Measurements from ENCODE around the gene SYNE2. TPM values are rescaled to one million over a fixed set of nuclear protein-coding genes. Genes with fewer than 3 reads are reported as not detected.

The SYNE2 gene
- total and polyA plus RNA-seq, 2 donors (not counting 3 experiments of a cell fraction or from before 2014, with no cell fraction given) = 16.0 to 53.7 TPM

GRCh38 chr14:64114166-64114565, 261.4 kb downstream of the SYNE2 start:
- H2AFZ ChIP-seq (ENCODE audit: low read depth, low read length) = no peak overlapping the region
- dilution Hi-C loops (cut with MboI; ENCODE audit: extremely low pct_ligation_motif_present, low sequenced_read_pairs) = no loop called here
- POLR2A ChIA-PET = interaction anchor here (0.6 kb wide), 1 partner anchor 109 kb away, joined by 4 read pairs; no protein-coding TSS in a partner anchor

More at GRCh38 chr14:64114166-64114565, 261.4 kb downstream of the SYNE2 start:
- no peak overlapping the region for H3K9ac ChIP-seq (replicated peaks; ENCODE audit: extremely low read depth, insufficient read depth, low read length)
- H3K9me1 ChIP-seq (replicated peaks; ENCODE audit: control insufficient read depth, extremely low read depth, insufficient read depth, low read length) = no peaks in the 10 kb centered on the region
- no peaks in the 10 kb centered on the region for H3K9me3 ChIP-seq (replicated peaks; ENCODE audit: control insufficient read depth, insufficient read depth, low read length)
- BruUV-seq (replicated peaks) = no TSS peak
- peaks cover 4% of the 10 kb centered on the region for H3K4me1 ChIP-seq (ENCODE audit: control insufficient read depth, extremely low read depth, insufficient read depth, low read length)
- FAIRE-seq (no peak), DNase-seq (ENCODE audit: low read depth, low spot score) (no peak)
- no peak overlapping the region for H3K4me3 ChIP-seq (replicated peaks in 1 of 3; ENCODE audit: insufficient read depth in 1 of 3, low read depth in 1 of 3, low read length in 3 of 3)
- peaks cover 0 to 5% of the 10 kb centered on the region in 2 experiments for H3K36me3 ChIP-seq (ENCODE audit: control insufficient read depth in 2 of 2, extremely low read depth in 1 of 2, insufficient read depth in 2 of 2, low read length in 2 of 2)
- no peaks in the 10 kb centered on the region for H3K79me2 ChIP-seq (ENCODE audit: control insufficient read depth, insufficient read depth, low read length)
- H3K27ac ChIP-seq (ENCODE audit: insufficient read depth, low read depth, low read length) = no peak overlapping the region
- no peaks in the 10 kb centered on the region for H4K20me1 ChIP-seq (replicated peaks; ENCODE audit: control insufficient read depth, extremely low read depth, insufficient read depth, low read length)
- intact Hi-C loops (cut with micrococcal nuclease) = no loop called here
- CTCF ChIA-PET = no interaction called here
- no peak overlapping the region for H3K4me2 ChIP-seq (ENCODE audit: insufficient read depth, low read length)
- no peaks in the 10 kb centered on the region for H3K27me3 ChIP-seq (ENCODE audit: control insufficient read depth in 2 of 2, insufficient read depth in 2 of 2, low read length in 2 of 2)
- no peak for TF ChIP-seq JUN (IDR thresholded peaks at IDR 0.05; ENCODE audit: borderline replicate concordance, insufficient read depth, insufficient read length, low read depth)
- TF ChIP-seq EZH2 (IDR thresholded peaks at IDR 0.05; ENCODE audit: borderline replicate concordance, low read depth, low read length, severe bottlenecking) = no peak
- TF ChIP-seq GATA2 (IDR thresholded peaks at IDR 0.05; ENCODE audit: insufficient read depth, insufficient read length, low read depth, low read length) = no peak
- TF ChIP-seq, protein P1, sequence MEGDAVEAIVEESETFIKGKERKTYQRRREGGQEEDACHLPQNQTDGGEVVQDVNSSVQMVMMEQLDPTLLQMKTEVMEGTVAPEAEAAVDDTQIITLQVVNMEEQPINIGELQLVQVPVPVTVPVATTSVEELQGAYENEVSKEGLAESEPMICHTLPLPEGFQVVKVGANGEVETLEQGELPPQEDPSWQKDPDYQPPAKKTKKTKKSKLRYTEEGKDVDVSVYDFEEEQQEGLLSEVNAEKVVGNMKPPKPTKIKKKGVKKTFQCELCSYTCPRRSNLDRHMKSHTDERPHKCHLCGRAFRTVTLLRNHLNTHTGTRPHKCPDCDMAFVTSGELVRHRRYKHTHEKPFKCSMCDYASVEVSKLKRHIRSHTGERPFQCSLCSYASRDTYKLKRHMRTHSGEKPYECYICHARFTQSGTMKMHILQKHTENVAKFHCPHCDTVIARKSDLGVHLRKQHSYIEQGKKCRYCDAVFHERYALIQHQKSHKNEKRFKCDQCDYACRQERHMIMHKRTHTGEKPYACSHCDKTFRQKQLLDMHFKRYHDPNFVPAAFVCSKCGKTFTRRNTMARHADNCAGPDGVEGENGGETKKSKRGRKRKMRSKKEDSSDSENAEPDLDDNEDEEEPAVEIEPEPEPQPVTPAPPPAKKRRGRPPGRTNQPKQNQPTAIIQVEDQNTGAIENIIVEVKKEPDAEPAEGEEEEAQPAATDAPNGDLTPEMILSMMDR (IDR thresholded peaks at IDR 0.05; ENCODE audit: extremely low read depth in 1 of 2, insufficient read depth in 1 of 2, low read depth in 1 of 2, low read length in 2 of 2) = no peak
- TF ChIP-seq, protein P2, sequence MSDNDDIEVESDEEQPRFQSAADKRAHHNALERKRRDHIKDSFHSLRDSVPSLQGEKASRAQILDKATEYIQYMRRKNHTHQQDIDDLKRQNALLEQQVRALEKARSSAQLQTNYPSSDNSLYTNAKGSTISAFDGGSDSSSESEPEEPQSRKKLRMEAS (IDR thresholded peaks at IDR 0.05; ENCODE audit: insufficient read depth, insufficient read length) = no peak
- TF ChIP-seq POLR2A (IDR thresholded peaks at IDR 0.05; ENCODE audit: low read depth, low read length) = no peak
- TF ChIP-seq POLR2AphosphoS5 (IDR thresholded peaks at IDR 0.05; ENCODE audit: insufficient read depth, low read depth, low read length) = no peak
- no peak for TF ChIP-seq MYC (IDR thresholded peaks at IDR 0.05; ENCODE audit: low read depth, low read length)
- TF ChIP-seq FOS (IDR thresholded peaks at IDR 0.05; ENCODE audit: borderline replicate concordance, insufficient read depth, low read length) = no peak

Data from endothelial cell of umbilical vein (primary cell).